Nephron progenitor cell (in vitro differentiated cells): ENCODE data around the gene CNTN5.

Source experiments
- DNase-seq: peaks from one replicate; pipeline ENCODE4 v3.0.0; 2021
- H3K27ac Mint-ChIP-seq: 2 replicates; pipeline ENCODE4 v1.8.0; 2021; ENCODE audit warnings: mild to moderate bottlenecking, moderate library complexity, mixed read lengths
- H3K27me3 Mint-ChIP-seq: 2 replicates; pipeline ENCODE4 v1.8.0; 2021; ENCODE audit warnings: mild to moderate bottlenecking, low read depth, mixed read lengths; ENCODE audit not compliant: poor library complexity
- H3K36me3 Mint-ChIP-seq: 2 replicates; pipeline ENCODE4 v1.8.0; 2021; ENCODE audit warnings: low read depth, mixed read lengths
- H3K4me1 Mint-ChIP-seq: 2 replicates; pipeline ENCODE4 v1.8.0; 2021; ENCODE audit warnings: mixed read lengths
- H3K4me3 Mint-ChIP-seq: 2 replicates; pipeline ENCODE4 v1.8.0; 2021; ENCODE audit warnings: mild to moderate bottlenecking, moderate library complexity, mixed read lengths
- H3K9me3 Mint-ChIP-seq: 2 replicates; pipeline ENCODE4 v1.8.0; 2021; ENCODE audit warnings: mild to moderate bottlenecking, moderate library complexity, mixed read lengths
- TF ChIP-seq, protein P1 (sequence below): fragments of 200-600 bp; sonication (generic); IDR thresholded peaks from 2 replicates; pipeline ENCODE4 v1.5.0; 2021; ENCODE audit warnings: antibody characterized with exemption

CNTN5 gene

DNA sequence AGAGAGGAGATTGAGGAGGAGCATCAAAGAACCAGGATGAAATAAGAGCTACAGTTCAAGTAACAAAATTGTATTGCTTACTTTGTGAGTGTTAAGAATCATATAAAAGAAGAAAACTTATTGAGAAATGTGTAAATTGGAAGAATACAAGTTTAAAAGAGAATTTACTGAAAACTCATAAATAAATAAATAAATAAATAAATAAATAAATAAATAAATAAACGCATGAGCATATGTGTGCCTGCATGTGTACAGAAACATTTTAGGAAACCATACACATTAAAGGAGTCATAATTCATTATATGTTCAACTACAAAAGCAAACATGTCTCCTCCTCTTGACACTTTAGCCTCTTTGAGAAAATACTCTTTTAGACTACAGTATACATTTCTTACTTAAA, 42.6 kb downstream of the CNTN5 start:
- Mint-ChIP-seq H3K27me3 (peaks cover 3% of the 10 kb centered on the region), H3K4me1 (peaks cover 5% of the 10 kb centered on the region), H3K4me3 (no peak overlapping the region), H3K36me3 (no peaks in the 10 kb centered on the region), H3K27ac (no peak overlapping the region), H3K9me3 (no peaks in the 10 kb centered on the region)
- no peak for DNase-seq
- TF ChIP-seq, protein P1, sequence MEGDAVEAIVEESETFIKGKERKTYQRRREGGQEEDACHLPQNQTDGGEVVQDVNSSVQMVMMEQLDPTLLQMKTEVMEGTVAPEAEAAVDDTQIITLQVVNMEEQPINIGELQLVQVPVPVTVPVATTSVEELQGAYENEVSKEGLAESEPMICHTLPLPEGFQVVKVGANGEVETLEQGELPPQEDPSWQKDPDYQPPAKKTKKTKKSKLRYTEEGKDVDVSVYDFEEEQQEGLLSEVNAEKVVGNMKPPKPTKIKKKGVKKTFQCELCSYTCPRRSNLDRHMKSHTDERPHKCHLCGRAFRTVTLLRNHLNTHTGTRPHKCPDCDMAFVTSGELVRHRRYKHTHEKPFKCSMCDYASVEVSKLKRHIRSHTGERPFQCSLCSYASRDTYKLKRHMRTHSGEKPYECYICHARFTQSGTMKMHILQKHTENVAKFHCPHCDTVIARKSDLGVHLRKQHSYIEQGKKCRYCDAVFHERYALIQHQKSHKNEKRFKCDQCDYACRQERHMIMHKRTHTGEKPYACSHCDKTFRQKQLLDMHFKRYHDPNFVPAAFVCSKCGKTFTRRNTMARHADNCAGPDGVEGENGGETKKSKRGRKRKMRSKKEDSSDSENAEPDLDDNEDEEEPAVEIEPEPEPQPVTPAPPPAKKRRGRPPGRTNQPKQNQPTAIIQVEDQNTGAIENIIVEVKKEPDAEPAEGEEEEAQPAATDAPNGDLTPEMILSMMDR = no peak

DNA sequence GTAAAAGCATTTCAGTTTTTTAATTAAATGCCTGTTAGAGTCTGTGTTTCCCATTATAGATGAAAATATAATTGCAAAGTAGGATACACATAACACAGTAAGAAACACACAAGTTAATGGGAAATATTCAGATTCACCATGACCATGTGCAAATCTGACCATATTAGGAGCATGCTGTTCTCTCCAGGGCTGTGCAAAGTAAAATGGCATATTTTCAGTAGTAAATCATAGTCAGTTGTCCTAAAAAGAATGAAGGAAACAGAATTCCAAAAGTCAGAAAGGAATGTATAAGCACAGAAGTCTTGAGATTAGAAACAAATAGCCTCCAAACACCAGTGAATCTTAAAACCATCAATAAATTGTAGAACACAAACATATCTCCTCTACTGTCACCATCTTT, 44.4 kb downstream of the CNTN5 start:
- no peaks in the 10 kb centered on the region for H3K9me3 Mint-ChIP-seq
- H3K27me3 Mint-ChIP-seq = peaks cover 3% of the 10 kb centered on the region
- no peak for DNase-seq
- TF ChIP-seq, protein P1 = no peak
- H3K4me3 Mint-ChIP-seq = no peak overlapping the region
- peaks cover 10% of the 10 kb centered on the region for H3K4me1 Mint-ChIP-seq
- no peak overlapping the region for H3K27ac Mint-ChIP-seq
- H3K36me3 Mint-ChIP-seq = no peaks in the 10 kb centered on the region

DNA sequence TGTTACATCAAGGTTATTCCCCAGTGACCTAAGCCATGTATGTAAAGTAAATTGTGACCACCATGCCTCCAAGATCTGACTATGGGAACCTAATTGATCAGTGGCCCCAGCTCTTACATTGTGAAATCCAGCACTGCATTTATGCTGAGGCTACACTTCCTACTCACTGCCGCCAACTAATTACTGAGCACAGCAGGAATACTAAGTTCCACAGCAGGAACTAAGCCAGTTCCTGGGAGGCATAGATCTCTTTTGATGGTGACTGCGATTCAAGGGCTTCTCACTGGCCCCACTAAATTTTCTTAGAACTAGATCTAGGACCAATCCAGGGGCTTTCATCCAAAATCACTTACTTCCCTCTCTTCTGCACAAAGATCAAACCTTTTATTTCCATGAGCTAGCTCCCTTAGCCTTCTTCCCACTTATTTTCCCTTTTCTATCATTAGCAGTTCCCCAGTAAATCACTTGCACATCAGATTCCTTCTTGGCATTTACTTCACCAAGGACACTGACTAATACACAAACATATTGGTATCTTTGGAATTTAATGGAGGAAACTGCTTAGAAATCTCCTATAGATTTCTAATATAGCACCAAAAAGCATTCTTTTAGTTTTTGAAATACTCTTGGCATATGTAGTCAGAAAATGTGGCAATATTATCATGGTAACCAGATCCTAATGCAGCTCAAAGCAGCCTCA, 46.0 kb downstream of the CNTN5 start:
- H3K4me1 Mint-ChIP-seq = peaks cover 12% of the 10 kb centered on the region
- H3K27ac Mint-ChIP-seq = no peak overlapping the region
- H3K4me3 Mint-ChIP-seq = no peak overlapping the region
- no peaks in the 10 kb centered on the region for H3K9me3 Mint-ChIP-seq
- no peak for DNase-seq
- H3K36me3 Mint-ChIP-seq = no peaks in the 10 kb centered on the region
- peaks cover 3% of the 10 kb centered on the region for H3K27me3 Mint-ChIP-seq
- TF ChIP-seq, protein P1 = no peak

DNA sequence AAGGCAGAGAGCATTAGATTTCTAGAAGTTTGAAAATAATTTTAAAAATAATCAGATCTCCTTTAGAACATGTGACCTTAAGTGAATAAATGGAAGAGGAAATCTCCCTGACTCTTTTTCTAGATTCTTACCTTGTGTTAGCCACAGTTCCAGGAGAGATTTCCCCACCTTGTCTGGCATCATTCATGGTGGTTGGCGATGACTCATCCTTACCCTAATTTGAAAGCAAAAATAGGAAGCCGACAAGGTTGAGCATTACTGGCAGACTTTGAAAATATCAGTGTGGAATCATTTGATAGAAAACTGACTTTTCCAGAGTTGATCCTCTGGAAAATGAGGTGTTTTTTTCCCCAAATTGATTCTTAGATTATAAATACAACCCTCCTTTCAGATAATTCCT, 48.1 kb downstream of the CNTN5 start:
- Mint-ChIP-seq H3K36me3 (no peaks in the 10 kb centered on the region), H3K27me3 (peaks cover 3% of the 10 kb centered on the region), H3K27ac (no peak overlapping the region), H3K9me3 (no peaks in the 10 kb centered on the region), H3K4me3 (no peak overlapping the region), H3K4me1 (peaks cover 12% of the 10 kb centered on the region)
- no peak for DNase-seq
- TF ChIP-seq, protein P1 = no peak

DNA sequence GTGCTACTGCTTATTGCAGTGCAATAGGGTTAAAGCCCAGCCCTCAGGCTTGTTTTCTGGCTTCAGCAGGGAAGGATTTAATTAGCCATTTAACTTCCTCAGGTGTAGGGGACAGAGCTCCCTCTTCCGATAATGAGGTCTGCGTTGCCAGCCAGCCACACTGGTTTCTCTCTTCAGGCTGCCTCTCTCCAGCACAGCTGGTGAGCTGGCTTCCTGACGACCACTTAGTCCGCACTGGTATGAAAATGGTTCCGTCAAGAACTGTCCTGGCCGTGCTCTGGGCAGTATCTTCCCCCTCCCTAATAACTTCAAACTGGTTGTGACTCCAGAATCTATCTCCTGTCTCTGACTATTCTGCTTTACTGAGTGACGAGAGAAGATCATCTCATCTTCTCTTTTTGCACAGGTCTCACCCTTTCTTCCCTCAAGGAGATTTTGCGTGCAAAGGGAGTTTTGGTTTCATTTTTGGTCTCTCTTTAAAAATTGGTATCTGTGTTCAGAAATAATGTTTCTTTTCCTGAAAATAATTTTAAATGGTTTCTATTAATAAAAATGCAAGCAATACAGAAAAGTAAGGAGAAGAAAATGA, 49.2 kb downstream of the CNTN5 start:
- peaks cover 3% of the 10 kb centered on the region for H3K27me3 Mint-ChIP-seq
- H3K36me3 Mint-ChIP-seq = no peaks in the 10 kb centered on the region
- H3K4me1 Mint-ChIP-seq = peaks cover 12% of the 10 kb centered on the region
- H3K4me3 Mint-ChIP-seq = peak overlapping the region; percentile 41
- DNase-seq = peak; percentile 20
- no peak overlapping the region for H3K27ac Mint-ChIP-seq
- H3K9me3 Mint-ChIP-seq = no peaks in the 10 kb centered on the region
- TF ChIP-seq, protein P1 = no peak

DNA sequence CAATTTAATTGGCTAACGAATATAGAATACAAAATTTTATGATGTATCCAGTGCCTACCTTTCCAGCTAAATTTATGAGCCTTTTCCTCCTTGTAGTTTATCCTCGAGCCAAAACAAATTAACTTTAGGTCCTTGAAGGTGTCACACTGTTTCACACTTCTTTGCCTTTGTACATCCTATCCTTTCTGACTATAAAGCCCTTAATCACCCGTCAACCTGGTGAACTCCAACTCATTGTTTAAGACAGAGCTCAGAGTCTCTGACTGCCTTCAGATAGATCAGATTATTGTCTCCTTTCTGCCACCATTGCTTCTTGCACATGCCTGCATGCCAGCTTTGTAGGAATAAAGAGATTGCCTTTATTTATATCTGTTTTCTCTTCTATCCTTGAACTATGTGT, 58.8 kb downstream of the CNTN5 start:
- Mint-ChIP-seq H3K36me3 (no peaks in the 10 kb centered on the region), H3K9me3 (no peaks in the 10 kb centered on the region), H3K4me3 (no peak overlapping the region), H3K27ac (no peak overlapping the region), H3K27me3 (no peaks in the 10 kb centered on the region), H3K4me1 (peaks cover 10% of the 10 kb centered on the region)
- no peak for DNase-seq
- TF ChIP-seq, protein P1 = no peak
